Cardiac ventricle fibroblast (primary cell): ENCODE measurements around the gene FOXD4L4. TPM values are rescaled to one million over a fixed set of nuclear protein-coding genes. Genes with fewer than 3 reads are reported as not detected.

Experiments used
- total RNA-seq: library from RNA; depleted of rRNA; stranded (reverse); fragments of >200 nt; gene quantifications from 2 replicates; pipeline ENCODE4 v1.2.3, GENCODE V29; 2015

Gene FOXD4L4
- total RNA-seq: not detected in 2 replicates

GRCh38 chr9:65737096-65737564 is at the start of gene FOXD4L4:
FOXD4L4 (plus strand) TSS chr9:65737146; CDS start chr9:65737146, 0 bp downstream.

Other genes starting within 250 kb of the FOXD4L4 start
- gene ZNG1E, start 61.2 kb upstream of the FOXD4L4 start, total RNA-seq: 14.2 and 16.3 TPM in 2 replicates